Fibroblast of pulmonary artery (primary cell): ENCODE results near the gene GALNT9.
"Not testable (repeated sequence)": the region's sequence is repeated elsewhere in the genome, so short reads cannot be mapped to it uniquely, and the experiment has no call there.

Source experiments
- DNase-seq: peaks from one replicate; pipeline ENCODE4 v3.0.0-alpha.2; 2010; ENCODE audit warnings: low read depth
- H3K4me3 ChIP-seq: replicated peaks from 2 replicates; pipeline ENCODE4 v1.5.1; 2011; ENCODE audit warnings: low read depth, mild to moderate bottlenecking, control low read depth, low read length, moderate library complexity
- CTCF ChIP-seq: IDR thresholded peaks from 2 replicates; pipeline ENCODE4 v1.5.1; 2011; ENCODE audit warnings: mild to moderate bottlenecking, control low read depth, low read length, inconsistent platforms; ENCODE audit errors: missing control alignments

The GALNT9 gene

DNA sequence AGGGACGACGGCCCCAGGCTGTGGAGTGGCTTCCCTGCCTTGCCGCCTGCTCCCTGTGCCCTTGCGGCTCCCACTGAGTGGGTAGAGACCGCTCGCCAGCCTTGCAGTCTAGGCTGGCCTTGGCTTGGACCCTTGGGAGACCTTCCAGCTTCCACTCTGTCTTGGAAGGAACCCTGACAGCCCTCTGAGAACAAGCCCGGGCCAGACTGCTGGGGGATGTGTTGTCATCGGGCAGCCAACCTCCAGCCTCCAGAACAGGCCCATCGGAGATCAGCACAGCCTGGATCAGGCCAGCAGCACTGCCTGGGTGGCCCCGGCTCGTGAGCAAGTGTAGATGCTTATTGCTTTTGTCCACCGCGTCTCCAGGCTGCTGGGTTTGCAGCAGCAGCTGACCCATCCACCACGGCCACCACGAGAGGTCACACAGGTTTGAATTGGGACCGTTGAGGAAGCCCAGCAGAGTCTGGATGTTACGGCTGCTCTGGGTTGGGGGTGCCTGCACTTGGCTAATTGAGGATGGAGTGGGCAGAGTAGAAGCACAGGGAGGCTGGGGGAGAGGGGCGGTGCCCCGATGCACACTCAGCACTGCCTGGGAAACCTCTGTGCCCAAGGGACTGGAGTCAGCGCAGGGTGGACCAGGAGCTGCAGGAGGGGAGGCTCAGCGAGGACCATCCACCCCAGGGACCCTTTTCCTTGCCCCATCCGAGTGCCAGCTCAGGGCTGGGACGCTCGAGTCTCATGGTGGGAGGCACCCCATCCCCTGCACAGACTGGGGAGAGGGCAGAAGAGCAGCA, 129.7 kb downstream of the GALNT9 start:
- DNase-seq: no peak
- H3K4me3 ChIP-seq: no peak overlapping the region
- no peak for TF ChIP-seq CTCF

DNA sequence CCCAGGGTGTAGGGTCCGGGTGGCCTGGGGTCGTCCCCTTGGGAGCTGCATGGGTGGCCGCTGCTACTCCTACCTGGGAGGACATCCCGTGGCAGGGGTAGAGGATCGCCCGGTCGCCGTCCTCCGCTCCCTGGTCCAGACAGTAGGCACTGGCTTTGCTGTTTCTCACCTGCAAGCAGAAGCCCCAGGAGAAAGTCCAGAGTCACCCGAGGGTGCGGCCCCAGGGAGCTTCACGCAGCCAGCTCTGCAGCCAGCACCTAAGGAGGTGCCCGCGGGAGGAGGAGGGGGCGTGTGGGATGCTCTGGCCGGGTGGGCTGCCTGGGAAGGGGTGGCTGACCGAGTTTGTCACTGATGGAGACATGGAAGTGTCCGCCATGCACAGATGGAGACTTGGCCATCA, 130.3 kb downstream of the GALNT9 start:
- DNase-seq: no peak
- TF ChIP-seq CTCF: no peak
- H3K4me3 ChIP-seq: no peak overlapping the region

DNA sequence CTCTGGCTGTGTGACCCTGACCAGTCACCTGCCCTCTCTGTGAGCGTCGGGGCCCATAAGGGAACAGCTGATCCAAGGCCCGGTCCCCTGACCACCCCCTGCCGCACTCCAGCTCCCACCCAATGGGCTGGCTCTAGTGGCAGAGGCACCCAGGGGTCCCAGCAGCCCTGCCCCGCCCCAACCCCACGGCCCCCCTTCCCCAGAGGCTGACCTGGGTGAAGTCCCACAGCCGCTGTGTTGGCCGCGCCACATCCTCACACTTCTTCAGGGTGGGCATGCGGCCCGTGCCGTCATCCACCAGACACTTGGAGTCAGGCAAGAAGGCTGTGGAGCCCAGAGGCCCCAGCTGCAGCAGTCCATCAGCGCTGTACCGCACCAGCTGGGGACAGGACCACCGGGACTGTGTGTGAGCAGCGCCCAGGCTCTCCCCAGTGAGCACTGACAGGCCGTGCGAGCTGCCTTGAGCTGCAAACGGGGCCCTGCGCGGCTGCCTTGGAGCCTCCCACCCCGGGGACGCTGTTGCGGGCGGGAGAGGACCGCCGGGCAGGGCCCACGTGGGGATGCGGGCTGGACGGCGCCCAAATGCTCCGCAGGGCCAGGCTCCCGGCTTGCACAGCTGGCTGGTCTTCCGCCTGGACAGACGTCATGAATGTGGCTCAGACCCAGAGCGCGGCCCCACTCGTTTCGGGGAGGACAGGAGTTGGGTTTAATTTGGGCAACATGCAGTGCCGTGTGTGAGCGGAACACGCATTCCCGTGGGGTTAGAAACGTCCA, 131.6 kb downstream of the GALNT9 start:
- TF ChIP-seq CTCF: no peak
- DNase-seq: no peak
- H3K4me3 ChIP-seq: no peak overlapping the region

GRCh38 chr12:132196873-132197390, 132.5 kb downstream of the GALNT9 start:
- no peak for TF ChIP-seq CTCF
- no peak for DNase-seq

GRCh38 chr12:132196038-132196872, 133.1 kb downstream of the GALNT9 start:
- no peak for DNase-seq
- TF ChIP-seq CTCF: no peak
- no peak overlapping the region for H3K4me3 ChIP-seq

More at GRCh38 chr12:132196873-132197390, 132.5 kb downstream of the GALNT9 start:
- no peak overlapping the region for H3K4me3 ChIP-seq

- not testable (repeated sequence) for DNase-seq, H3K4me3 ChIP-seq
Observed at GRCh38 chr12:132195242-132195641, 134.1 kb downstream of the GALNT9 start.

DNA sequence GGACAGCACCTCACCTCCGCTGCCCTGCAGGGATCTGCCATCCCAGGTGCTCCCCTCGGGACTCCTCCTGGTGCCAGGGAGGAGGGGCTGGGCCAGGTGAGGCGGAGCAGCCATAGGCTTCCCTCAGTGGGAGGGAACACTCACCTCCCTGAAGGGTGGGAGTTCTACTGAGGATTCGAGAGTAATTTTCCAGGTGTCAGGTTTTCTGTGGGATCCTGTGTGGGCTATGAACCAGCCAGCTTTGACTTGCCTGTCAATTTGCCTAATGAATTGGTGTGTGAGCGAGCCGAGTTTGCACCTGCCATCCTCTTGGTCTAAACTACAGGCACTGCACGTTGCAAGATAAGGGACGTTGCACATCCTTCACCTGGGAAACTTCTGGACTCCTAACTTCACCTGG, 134.8 kb downstream of the GALNT9 start:
- H3K4me3 ChIP-seq: no peak overlapping the region
- DNase-seq: no peak
- TF ChIP-seq CTCF: no peak
